ENCODE measurements around the gene TKT. TPM values are rescaled to one million over a fixed set of nuclear protein-coding genes. Genes with fewer than 3 reads are reported as not detected.

TKT gene
- total RNA-seq, 1 donor from 2014 or later = 315 TPM

GRCh38 chr3:53181528-53181927 is 74.3 kb downstream of the TKT start:
- no peak for DNase-seq (ENCODE audit: low read depth in 2 of 2)

GRCh38 chr3:53181024-53181371 is 74.8 kb downstream of the TKT start:
- no peak for DNase-seq (ENCODE audit: low read depth in 2 of 2)

DNA sequence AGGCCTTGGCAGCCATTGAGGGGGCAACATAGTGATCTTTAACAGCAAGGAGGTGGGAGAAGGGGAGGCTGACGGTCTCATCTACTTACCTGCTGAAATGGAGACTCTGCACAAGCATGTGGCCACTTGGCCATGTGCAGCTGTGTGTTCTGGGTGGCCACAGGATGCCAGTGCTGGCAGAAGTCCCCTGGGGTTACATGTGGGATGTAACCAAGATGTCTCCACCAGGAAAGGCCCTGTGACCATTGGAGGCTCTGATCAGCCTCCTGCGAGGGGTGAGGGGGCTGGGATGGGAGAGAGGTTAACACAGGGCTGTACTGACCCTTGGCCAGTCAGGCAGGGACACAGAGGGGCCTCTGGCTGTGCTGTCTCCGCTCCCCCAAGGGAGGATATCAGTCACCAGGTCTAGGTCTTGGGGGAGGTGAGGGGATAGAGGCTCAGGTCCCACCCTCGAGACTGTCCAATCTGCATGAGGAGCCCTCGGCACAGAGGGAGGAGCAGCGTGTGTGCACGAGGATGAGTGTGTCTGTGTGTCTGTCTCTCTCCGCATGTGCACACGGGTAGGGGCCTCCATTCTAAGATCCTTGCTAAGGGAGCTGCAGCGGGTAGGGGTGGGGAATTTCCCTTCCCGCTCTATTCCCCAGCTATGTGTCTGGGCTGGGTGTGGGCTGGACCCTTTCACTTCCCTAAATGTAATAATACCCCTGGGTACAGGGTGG is 75.4 kb downstream of the TKT start:
- DNase-seq (ENCODE audit: low read depth in 2 of 2) = no peak

GRCh38 chr3:53179580-53179979 is 76.2 kb downstream of the TKT start:
- DNase-seq (ENCODE audit: low read depth in 2 of 2) = no peak

DNA sequence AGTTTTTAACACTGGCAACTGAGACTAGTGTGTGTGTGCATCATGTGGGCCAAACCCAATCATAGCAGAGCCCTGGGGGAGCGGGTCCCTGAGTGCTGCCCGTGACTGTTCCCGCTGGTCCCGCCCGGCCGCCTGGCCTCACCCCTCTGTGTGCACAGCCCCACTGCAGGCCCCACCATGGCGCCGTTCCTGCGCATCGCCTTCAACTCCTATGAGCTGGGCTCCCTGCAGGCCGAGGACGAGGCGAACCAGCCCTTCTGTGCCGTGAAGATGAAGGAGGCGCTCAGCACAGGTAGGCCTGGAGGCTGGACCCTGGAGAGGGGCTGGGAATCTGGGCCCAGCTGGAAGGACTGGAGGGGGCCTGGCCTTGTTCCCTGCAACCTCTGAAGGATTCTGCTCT is 77.6 kb downstream of the TKT start:
- DNase-seq (ENCODE audit: low read depth in 2 of 2) = no peak

GRCh38 chr3:53175613-53176540 is 79.9 kb downstream of the TKT start:
- no peak for DNase-seq (ENCODE audit: low read depth in 2 of 2)

Other genes starting within 250 kb of the TKT start
- 3.9 and 4.3 TPM in 2 replicates for gene SFMBT1, start 209.9 kb downstream of the TKT start, total RNA-seq
- 12.2 and 13.5 TPM in 2 replicates for gene RFT1, start 125.6 kb downstream of the TKT start, total RNA-seq
- gene PRKCD, start 94.8 kb downstream of the TKT start, total RNA-seq = 1.9 and 3.0 TPM in 2 replicates
- gene DCP1A, start 91.5 kb upstream of the TKT start, total RNA-seq = 8.9 and 12.3 TPM in 2 replicates
- not detected in 2 replicates for gene CACNA1D, start 238.6 kb upstream of the TKT start, total RNA-seq

Data from dermis microvascular lymphatic vessel endothelial cell (primary cell).